T-helper 2 cell treated with Interferon-gamma antibody and Interleukin-4, amounts not matched to agents 5 μg/mL and 100 μg/mL, for 36 hours (primary cell): ENCODE data around the gene DDX6.
"Not testable (repeated sequence)": the region's sequence is repeated elsewhere in the genome, so short reads cannot be mapped to it uniquely, and the experiment has no call there.

Experiments
- DNase-seq: peaks from one replicate; pipeline ENCODE4 v3.0.0; 2021; ENCODE audit warnings: low spot score
- H3K27ac Mint-ChIP-seq: one replicate; pipeline ENCODE4 v1.8.0; 2021; ENCODE audit warnings: mild to moderate bottlenecking, mixed read lengths
- H3K27me3 Mint-ChIP-seq: one replicate; pipeline ENCODE4 v1.8.0; 2021; ENCODE audit warnings: low read depth, mixed read lengths
- H3K36me3 Mint-ChIP-seq: one replicate; pipeline ENCODE4 v1.8.0; 2021; ENCODE audit warnings: low read depth, mixed read lengths
- H3K4me1 Mint-ChIP-seq: one replicate; pipeline ENCODE4 v1.8.0; 2021; ENCODE audit warnings: low read depth, mixed read lengths
- H3K4me3 Mint-ChIP-seq: one replicate; pipeline ENCODE4 v1.8.0; 2022; ENCODE audit warnings: mild to moderate bottlenecking, moderate library complexity, mixed read lengths
- H3K9me3 Mint-ChIP-seq: one replicate; pipeline ENCODE4 v1.8.0; 2021; ENCODE audit warnings: mixed read lengths

DDX6 gene

GRCh38 chr11:118715837-118716260 lies 75.1 kb downstream of the DDX6 start:
- Mint-ChIP-seq H3K9me3 (no peaks in the 10 kb centered on the region), H3K4me3 (no peak overlapping the region), H3K27ac (no peak overlapping the region), H3K4me1 (no peaks in the 10 kb centered on the region), H3K36me3 (no peaks in the 10 kb centered on the region), H3K27me3 (no peaks in the 10 kb centered on the region)
- no peak for DNase-seq

GRCh38 chr11:118715245-118715831 lies 75.6 kb downstream of the DDX6 start:
- H3K36me3 Mint-ChIP-seq = no peaks in the 10 kb centered on the region
- H3K9me3 Mint-ChIP-seq = no peaks in the 10 kb centered on the region
- no peak for DNase-seq
- H3K27ac Mint-ChIP-seq = no peak overlapping the region
- no peaks in the 10 kb centered on the region for H3K4me1 Mint-ChIP-seq
- H3K27me3 Mint-ChIP-seq = no peaks in the 10 kb centered on the region
- no peak overlapping the region for H3K4me3 Mint-ChIP-seq

- H3K4me3 Mint-ChIP-seq = no peak overlapping the region
- no peaks in the 10 kb centered on the region for H3K36me3 Mint-ChIP-seq
- no peaks in the 10 kb centered on the region for H3K27me3 Mint-ChIP-seq
- H3K27ac Mint-ChIP-seq = no peak overlapping the region
- no peaks in the 10 kb centered on the region for H3K4me1 Mint-ChIP-seq
- no peak for DNase-seq
- H3K9me3 Mint-ChIP-seq = no peaks in the 10 kb centered on the region
These were observed 76.1 kb downstream of the DDX6 start for GRCh38 chr11:118714816-118715215.

- not testable (repeated sequence) for H3K4me3 Mint-ChIP-seq, H3K36me3 Mint-ChIP-seq, H3K27me3 Mint-ChIP-seq, H3K27ac Mint-ChIP-seq, H3K4me1 Mint-ChIP-seq, H3K9me3 Mint-ChIP-seq, DNase-seq
These were observed 76.5 kb downstream of the DDX6 start for GRCh38 chr11:118714416-118714815.

- Mint-ChIP-seq H3K9me3 (no peaks in the 10 kb centered on the region), H3K36me3 (no peaks in the 10 kb centered on the region), H3K27me3 (peaks cover 15% of the 10 kb centered on the region), H3K27ac (no peak overlapping the region), H3K4me1 (peaks cover 9% of the 10 kb centered on the region), H3K4me3 (no peak overlapping the region)
- no peak for DNase-seq
These were observed 82.7 kb downstream of the DDX6 start for GRCh38 chr11:118708296-118708695.

- peaks cover 9% of the 10 kb centered on the region for H3K4me1 Mint-ChIP-seq
- no peaks in the 10 kb centered on the region for H3K9me3 Mint-ChIP-seq
- peaks cover 15% of the 10 kb centered on the region for H3K27me3 Mint-ChIP-seq
- H3K27ac Mint-ChIP-seq = no peak overlapping the region
- H3K4me3 Mint-ChIP-seq = no peak overlapping the region
- H3K36me3 Mint-ChIP-seq = no peaks in the 10 kb centered on the region
- DNase-seq = no peak
These were observed 84.5 kb downstream of the DDX6 start for GRCh38 chr11:118706546-118706825.

- Mint-ChIP-seq H3K27me3 (peaks cover 15% of the 10 kb centered on the region), H3K4me1 (peaks cover 9% of the 10 kb centered on the region), H3K4me3 (no peak overlapping the region), H3K36me3 (no peaks in the 10 kb centered on the region), H3K27ac (no peak overlapping the region), H3K9me3 (no peaks in the 10 kb centered on the region)
- no peak for DNase-seq
These were observed 85.0 kb downstream of the DDX6 start for GRCh38 chr11:118705791-118706545.

GRCh38 chr11:118705111-118705741 lies 85.7 kb downstream of the DDX6 start:
- peaks cover 3% of the 10 kb centered on the region for H3K9me3 Mint-ChIP-seq
- peaks cover 9% of the 10 kb centered on the region for H3K4me1 Mint-ChIP-seq
- peaks cover 3% of the 10 kb centered on the region for H3K36me3 Mint-ChIP-seq
- H3K4me3 Mint-ChIP-seq = peak overlapping the region; percentile 35
- DNase-seq = no peak
- H3K27ac Mint-ChIP-seq = peak overlapping the region; percentile 43
- H3K27me3 Mint-ChIP-seq = peaks cover 15% of the 10 kb centered on the region

- no peak for DNase-seq
- Mint-ChIP-seq H3K27me3 (peaks cover 12% of the 10 kb centered on the region), H3K4me1 (peaks cover 16% of the 10 kb centered on the region), H3K9me3 (peaks cover 5% of the 10 kb centered on the region), H3K4me3 (no peak overlapping the region), H3K36me3 (peaks cover 4% of the 10 kb centered on the region), H3K27ac (no peak overlapping the region)
These were observed 87.3 kb downstream of the DDX6 start for GRCh38 chr11:118703563-118704106.

- Mint-ChIP-seq H3K9me3 (peaks cover 5% of the 10 kb centered on the region), H3K27ac (peak overlapping the region; percentile 63), H3K36me3 (peaks cover 4% of the 10 kb centered on the region), H3K4me1 (peaks cover 7% of the 10 kb centered on the region), H3K4me3 (no peak overlapping the region), H3K27me3 (no peaks in the 10 kb centered on the region)
- no peak for DNase-seq
These were observed 91.3 kb downstream of the DDX6 start for GRCh38 chr11:118699506-118700220.
